ENCODE data around the gene SLC28A1.

Gene SLC28A1

DNA sequence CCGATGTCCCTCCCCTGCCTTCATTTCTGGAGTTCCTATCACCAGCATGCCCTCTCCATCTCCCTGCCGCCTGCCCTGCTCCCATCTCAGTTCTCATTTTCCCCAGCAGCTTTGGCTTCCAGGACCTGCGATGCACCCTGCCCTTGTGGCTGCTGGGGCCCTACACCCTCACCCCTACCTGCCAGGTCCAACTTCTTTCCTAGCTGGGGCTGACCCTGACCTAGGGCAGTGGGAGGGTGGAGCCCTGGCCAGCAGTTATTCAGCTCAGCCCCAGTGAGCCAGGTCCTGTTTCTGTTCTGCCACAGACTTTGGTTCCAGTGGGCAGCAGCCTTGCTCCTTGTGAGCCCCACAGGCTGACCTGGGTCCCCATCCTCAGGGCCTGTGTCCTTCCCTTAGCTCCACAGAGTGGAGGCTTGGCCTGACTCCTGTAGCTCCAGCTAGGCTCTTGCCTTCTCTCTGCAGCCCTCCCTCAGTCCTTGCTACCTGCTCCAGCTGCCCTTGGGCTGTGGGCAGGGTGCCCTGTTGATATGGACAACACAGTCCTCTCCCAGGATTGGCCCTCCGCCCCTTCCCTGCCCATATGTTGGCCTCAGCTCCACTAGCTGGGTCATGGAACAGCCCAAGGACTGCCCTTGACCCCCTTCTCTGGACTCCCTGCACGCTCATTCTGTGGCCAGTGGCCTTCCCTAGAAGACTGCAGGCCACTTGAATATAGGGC lies 62.5 kb downstream of the SLC28A1 start:
- DNase-seq: no peak

DNA sequence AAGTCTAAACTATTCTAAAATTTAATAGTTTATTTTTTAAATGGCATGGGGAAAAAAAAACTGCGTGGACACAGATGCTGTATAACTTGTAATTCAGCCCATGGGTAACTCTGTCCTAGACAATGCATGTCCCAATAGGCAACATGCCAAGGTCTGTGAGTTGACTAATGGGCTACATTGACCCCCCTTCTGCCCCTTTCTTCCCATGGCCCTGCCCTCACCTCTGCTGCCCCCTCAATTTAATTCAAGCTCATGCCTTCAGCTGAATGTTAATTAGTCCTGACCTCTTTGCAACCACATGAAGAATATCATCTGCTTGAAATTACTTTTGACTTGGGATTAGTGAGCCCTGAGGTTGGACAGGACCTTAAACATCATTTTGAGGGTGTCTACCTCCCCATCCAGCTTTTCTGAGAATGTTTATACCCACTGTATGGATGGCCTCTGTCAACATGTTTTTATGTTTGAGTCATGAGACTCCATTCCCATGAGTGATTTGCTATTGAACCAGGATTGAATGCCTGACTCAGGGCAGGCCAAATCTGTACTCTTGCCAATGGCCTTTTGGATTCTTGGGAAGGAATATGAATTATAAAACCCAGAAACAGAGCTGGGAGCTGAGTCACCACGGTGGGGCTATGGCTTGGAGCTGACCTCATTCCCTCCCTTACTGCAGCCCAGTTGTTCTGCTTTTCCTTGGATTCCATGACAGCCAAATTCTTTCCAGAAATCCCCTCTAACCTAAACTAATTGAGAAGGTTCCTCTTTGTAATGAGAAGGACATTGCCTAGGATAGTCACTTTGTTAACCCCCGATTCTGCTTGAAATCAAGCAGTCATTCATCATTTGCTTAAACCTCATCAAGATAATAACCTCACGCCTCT lies 63.7 kb downstream of the SLC28A1 start:
- peak; percentile 10 for DNase-seq

DNA sequence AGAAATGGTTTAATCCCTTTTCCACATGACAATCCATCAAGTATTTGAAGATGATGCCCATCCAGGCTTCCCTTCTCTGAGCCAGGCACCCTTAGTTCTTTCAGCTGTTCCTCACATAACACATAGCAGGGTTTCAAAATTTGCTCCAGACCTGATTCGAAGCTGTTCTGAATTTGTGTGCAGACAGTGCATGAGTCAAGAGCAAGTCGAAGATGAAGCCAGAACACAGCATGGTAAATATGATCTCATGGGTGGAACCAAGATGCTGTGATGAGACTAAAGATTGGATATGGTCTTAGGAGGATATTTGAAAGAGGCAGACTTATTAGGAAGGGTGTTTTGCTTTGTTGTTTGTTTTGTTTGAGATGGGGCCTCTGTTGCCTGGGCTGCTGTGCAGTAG lies 64.6 kb downstream of the SLC28A1 start:
- DNase-seq: no peak

DNA sequence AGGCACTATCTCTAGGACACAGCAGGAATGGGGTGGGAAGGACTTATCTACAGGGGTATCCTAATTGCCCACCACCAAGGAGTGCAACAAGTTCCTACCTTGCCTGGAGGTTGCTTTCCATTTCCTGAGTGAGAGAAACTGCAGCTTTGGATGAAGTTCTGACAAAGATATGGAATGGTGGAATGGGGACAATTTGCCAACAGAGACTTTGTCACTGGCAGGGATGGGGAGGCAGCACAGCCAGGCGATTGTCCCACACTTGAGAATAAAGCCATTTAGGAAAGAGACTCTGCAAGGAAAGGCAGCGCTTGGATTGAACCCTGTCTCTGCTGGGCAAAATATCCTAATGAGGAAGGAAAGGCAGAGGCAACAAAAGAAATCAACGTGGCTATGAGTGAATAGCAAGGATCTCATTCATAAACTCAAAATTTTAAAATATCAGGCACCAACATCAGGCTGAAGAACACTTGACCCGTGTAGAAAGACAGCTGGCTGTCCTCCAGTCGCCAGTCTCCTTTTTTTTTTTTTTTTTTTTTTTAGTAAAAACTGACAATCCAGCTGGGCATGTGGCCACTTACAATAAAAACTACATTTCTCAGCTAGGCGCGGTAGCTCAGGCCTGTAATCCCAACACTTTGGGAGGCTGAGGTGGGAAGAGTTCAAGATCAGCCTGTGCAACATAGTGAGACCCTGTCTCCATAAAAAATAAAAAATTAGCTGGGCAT lies 65.5 kb downstream of the SLC28A1 start:
- DNase-seq: no peak

DNA sequence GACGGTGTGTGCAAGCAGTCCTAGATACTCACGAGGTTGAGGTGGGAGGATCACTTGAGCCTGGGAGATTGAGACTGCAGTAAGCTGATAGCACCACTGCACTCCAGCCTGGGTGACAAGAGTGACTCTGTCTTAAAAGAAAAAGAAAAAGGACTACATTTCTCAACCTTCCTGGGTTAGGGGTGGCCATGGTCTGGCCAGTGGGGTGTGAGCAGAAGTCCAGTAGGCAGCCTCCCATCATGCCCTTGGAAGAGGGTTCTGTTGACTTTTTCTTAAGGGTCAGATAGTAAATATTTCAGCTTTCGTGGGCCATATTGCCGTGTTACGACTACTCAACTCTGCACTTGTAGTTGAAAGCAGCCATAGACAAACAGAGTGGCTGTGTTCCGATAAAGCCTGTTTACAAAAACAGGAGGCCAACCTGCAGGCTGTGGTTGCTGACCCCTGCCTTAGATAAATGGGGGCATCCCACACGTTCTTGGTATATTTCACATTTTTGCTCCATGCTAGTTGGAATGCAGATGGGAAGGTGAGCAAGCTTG lies 66.2 kb downstream of the SLC28A1 start:
- DNase-seq: peak; percentile 83

DNA sequence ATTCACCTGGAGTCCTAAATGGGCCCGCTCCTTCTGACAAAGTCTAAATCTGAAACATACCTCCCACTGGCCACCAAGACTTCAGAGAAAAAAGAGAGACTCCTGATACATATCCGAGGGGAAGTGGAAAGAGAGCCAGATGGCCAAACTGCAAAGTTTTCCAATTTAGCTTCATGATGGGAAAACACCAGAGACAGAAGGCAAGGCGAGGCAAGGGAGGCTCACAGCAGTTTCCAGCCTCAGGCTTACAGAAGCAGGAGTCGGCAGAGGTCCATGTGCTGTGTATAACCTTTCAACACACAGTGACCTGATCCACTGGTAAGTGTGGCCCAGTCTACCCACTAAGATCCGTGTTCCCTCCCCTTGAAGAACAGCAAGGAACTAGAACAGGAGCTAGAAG lies 67.3 kb downstream of the SLC28A1 start:
- no peak for DNase-seq

DNA sequence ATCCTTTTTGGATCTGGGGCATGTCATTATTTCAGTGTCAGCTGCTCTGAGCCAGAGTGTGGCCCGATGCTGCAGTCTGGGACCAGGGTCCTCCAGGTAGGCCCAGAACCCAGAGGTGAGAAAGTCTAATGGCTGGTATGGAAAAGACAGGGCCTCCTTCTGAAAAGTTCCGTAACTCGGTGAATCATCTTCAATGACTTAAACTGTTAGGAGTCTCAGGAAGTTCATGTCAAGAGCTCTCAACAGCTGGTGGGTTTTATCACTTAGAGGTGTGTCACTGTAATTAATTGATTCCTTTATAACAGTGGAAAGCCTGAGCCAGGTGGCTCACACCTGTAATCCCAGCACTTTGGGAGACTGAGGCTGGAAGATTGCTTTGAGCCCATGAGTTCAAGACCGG lies 68.7 kb downstream of the SLC28A1 start:
- no peak for DNase-seq

DNA sequence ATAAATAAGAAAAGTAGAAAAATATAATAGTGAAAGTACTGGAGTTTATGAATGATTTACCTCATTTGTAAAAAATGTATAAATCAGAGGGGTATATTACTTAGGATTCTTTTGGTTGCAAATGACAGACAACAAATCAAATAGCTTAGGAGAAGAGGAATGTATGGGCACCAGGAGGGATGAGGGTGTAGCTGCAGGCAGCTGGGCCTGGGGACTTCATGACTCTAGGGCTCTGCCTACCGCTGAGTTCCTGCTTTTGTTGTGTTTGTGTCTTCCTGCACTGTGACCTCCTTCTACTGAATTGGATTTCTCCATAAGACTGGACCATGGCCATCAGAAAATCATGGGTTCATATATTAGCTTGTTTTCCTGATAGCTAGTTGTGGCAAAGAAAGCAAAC lies 69.3 kb downstream of the SLC28A1 start:
- no peak for DNase-seq

DNA sequence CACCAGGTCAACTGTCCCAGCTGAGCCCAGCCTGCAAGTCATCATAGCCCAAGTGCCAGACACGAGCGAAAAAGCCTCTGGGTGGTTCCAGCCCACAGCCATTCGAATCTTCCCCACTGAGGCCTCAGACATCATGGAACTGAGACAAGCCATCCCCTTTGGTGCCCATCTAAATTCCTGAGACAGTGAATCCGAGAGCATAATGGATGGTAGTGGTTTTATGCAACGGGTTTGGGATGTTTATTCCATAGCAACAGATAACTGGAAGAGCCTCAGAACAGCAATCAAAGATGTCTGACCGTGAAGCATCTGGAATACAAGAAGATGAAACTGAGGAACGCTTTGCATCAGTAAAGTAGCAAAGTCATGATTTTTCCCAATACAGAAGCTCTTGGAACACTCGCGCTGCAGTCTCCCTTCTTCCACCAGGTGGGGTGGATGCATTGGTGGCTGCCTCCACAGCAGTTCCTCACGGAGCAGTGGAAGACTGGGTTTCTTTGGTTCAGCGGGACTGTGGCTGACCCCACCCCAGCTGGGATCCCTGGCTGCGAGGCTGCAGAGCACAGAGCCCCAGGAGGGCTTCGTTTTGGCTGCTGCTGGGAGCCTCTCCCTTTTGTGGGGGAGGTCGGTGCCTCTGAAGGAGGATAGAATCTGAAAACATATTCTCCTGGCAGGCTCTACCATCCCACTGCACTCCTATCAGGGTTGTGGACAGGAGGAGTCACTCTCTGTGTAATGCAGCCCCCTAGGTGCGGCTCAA lies 70.8 kb downstream of the SLC28A1 start:
- DNase-seq: peak; percentile 66

DNA sequence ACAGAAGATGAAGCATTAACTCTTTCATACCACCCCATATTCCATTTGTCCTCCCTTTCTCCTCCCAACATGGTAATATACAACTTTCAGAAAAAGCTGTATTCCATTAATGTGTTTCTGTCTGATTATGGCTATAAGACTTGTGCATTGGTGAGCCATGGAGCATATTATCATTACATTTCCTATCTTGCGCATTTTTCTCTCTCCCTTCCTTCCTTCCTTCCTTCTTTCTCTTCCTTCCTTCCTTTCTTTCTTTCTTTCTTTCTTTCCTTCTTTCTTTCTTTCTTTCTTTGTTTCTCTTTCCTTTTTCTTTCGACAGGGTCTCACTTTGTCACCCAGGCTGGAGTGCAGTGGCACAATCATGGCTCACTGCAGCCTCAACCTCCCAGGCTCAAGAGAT lies 71.7 kb downstream of the SLC28A1 start:
- DNase-seq: no peak

DNA sequence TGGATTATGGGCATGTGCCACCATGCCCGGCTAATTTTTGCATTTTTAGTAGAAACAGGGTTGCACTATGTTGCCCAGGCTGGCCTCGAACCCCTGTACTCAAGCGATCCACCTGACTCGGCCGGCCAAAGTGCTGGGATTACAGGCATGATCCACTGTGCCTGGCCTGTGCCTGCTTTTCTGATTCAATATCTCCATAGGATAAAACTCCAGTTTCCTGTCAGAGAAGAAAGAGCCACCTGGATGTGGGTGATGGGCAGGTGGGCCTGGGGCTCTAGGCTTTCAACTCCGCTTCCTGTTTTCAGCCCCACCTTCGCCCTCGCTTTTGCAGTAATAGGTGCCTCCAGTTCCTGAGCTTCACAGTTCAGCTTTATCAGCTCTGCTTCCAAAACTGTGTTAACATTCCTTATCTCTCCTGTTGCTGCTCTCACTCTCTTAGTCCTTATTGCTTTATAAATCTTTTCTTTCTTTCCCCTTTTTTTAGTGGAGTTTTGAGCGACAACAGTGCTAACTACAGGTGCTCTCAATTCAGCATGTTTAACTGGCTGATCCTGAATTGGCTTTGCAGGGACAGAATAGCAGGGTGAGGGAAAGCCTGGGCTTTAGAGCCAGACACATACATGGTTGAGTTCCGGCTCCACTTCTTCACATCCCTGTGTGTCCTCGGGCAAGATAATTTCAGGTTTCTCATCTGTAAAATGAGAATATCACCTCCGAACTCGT lies 76.1 kb downstream of the SLC28A1 start:
- no peak for DNase-seq

DNA sequence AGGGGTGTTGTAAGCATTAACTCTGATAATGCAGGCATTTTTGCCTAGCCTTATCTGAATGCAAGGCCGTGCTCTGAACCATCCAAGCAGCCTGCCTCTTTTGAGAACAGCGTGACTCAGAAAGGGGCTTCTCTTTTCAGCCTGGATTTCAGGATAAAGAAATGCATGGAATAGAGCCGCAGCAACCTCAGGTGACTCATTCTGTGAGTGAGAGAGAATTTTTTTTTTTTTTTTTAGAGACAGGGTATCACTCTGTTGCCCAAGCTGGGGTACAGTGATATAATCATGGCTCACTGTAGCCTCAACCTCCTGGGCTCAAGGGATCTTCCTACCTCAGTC lies 76.6 kb downstream of the SLC28A1 start:
- DNase-seq: no peak

DNA sequence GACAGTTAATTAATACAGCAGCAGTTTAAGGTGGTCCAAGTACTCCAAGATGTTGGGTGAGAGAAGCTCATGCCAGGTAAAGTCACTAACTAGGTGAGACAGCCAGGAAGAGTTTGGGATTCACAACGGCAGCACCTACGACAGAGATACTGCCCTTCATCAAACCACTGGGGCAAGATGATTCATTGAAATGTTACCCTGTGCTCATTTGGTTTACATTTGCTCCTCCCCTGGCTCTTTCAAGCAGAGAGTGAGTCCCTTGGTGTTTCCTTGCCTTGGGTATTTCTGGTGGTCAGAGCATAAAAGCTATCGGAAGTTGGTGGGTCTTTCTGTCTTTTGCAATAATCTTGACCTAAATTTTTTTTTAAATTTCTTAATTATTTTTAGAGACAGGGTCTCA lies 77.2 kb downstream of the SLC28A1 start:
- DNase-seq: no peak

DNA sequence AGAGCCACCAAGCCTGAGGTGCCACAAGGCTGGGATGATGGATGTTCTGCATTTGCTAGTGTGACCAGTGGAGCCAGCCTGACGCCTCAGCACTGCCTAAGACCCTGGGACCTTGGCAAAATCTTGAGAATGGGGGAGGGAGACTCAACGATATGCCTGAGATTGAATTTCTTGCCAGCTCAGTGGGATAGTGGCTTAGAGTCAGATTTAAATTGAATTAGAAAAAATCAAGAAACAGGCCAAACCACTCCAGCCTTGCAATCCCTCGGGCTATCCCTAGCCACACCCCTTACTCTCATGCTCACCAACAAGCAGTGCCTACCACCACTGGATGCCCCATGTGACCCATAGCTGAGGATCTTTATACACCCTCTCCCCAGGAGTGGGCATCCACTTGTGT lies 78.5 kb downstream of the SLC28A1 start:
- DNase-seq: no peak

DNA sequence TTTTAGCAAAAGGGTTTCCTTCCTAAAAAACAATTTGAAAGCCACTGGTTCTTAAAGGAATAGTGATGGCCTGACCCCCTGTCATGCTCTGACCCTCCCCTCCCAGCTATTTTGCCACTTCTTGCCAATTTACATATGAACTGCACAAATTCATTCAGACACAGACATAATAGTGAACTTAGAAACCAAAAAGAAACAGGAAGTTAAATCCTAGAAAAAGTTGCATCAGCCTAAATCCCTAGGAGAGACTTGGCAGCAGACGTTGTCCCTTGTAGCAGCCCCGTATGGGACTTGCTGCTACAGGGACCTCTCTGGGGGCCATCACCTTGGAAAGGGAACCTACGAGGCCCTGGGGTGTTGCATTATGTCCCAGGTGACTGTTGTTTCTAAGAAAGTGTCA lies 82.9 kb downstream of the SLC28A1 start:
- DNase-seq: peak; percentile 55

DNA sequence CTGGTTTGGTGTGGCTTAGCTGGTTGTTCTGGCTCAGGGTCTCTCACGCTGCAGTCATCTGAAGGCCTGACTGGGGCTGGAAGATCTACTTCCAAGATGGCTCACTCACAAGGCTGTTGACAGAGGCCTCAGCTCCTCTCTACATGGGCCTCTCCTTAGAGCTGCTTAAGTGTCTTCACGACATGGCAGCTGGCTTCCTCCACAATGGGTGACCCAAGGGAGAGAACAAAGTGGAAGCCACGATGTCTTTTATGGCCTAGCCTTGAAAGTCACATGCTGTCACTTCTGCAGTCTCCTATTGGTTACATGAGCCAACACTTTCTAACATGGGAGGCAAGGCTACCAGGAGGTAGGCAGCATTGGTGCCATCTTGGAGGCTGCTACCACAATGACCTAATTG lies 83.8 kb downstream of the SLC28A1 start:
- no peak for DNase-seq

DNA sequence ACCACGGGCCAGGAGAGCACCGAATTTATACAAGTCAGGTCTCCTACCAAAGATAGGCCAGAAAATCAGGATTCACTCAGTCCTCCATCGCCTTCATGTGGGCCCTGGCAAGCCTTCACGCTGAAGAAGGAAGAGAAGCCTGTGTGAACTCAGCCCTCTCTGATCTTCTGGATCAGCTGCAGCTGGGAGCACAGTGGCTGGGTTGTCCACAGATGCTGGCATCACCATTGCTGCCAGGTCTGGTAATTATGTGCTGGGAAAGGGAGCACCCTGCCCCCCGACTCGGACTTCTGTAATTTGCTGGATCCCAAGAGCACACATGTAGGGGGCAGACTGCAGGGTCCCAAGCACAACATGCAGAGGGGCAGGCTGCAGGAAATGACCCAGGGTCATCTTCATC lies 84.8 kb downstream of the SLC28A1 start:
- DNase-seq: no peak

DNA sequence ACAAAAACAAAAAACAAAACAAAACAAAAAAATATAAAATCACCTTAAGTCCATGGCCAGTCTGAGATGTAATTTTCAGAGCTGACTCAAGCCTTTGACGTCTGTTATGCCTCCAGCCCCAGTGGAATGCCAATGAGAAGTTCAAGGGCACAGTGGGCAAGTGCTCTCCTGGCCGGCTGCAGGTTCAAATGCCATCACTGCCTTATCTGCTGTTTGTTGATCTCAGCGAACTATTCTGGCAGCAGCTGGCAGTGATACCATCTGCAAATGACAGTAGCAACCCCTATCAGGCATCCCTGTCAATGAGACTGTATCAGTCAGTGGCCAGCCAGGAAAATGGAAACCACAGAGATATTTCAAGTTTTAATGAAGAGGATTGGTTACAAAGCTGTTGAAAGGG lies 86.4 kb downstream of the SLC28A1 start:
- DNase-seq: no peak

DNA sequence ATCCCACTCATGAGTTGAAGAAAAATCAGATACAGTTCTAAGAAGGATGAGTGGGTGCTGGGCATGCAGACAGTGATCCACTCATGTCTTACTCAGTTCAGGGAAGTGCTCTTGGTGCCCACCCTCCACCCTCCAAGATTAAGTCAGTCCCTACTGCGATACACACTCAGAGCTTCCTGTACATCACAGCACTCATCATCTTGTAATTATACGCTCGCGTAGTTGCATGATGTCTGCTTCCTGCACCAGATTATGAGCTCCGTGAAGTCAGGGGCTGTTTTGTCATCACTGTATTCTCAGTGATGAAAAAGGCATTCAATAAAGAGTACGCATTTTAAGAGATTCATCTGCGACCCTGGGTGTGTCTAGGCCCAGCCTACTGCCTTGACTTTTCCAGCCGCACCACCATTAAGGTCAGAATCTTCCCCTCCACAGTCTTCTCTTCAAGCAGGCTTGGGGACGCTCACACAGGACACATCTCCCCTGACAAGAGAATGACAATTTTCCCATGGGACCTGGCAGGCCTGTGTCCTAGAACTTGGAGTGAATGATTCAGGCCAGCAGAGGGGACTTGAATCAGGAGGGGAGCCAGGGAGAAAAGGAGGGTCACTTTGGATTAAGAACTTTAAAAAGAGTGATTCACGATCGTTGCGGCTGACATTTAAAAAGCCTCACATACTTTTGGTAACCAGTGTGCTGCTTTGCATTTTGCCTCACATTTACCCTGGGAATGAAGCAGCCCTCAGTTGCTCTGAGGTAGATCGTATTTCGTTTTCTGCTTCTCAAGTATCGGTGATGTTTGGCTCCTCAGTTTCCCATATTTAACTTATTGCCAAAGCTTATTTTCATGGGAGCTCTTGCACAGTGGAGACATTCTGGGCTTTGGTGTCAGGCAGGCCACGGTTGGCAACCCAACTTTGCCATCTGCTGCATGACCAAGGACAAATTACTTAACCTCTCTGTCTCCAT lies 89.3 kb downstream of the SLC28A1 start:
- DNase-seq: no peak

DNA sequence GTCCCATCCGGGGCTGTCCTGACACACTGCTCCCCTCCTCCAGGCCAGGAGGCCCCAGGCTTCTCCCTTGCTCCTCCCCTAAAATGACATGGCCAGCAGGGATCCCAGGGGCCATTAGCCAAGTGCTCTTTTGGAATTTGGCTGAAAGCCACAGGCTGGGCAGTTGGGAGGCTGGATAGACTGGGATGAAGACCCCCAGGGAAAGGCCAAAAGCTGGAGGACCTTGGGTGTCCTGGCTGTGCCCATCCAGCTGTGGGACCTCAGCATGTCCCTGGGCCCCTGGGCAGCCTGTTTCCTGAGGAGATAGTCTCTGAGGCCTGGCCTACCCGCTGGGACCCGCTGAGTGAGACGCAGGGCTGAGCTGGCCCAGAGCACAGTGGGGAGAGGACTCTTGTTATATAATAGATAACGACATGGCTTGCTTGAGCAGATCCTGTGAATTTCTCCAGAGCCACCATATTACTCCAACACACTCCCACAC lies 91.4 kb downstream of the SLC28A1 start:
- DNase-seq: no peak

Data from OCI-M1 (cell line).